ENCODE measurements around the gene ADSS2. TPM values are rescaled to one million over a fixed set of nuclear protein-coding genes. Genes with fewer than 3 reads are reported as not detected.
"Not testable (repeated sequence)": the region's sequence is repeated elsewhere in the genome, so short reads cannot be mapped to it uniquely, and the experiment has no call there.

ADSS2 gene
- total RNA-seq, 2 donors from 2014 or later = 7.9 to 9.6 TPM

GRCh38 chr1:244384066-244384465 is 67.6 kb downstream of the ADSS2 start:
- H3K4me3 ChIP-seq = no peak overlapping the region
- DNase-seq (ENCODE audit: low spot score) = peak; percentile 13
- no peaks in the 10 kb centered on the region for H3K36me3 ChIP-seq
- H3K27me3 ChIP-seq = no peaks in the 10 kb centered on the region
- TF ChIP-seq CTCF (IDR thresholded peaks at IDR 0.05) = no peak
- no peaks in the 10 kb centered on the region for H3K4me1 ChIP-seq
- H3K27ac ChIP-seq = no peak overlapping the region
- no peaks in the 10 kb centered on the region for H3K9me3 ChIP-seq

GRCh38 chr1:244383278-244383884 is 68.3 kb downstream of the ADSS2 start:
- H3K27me3 ChIP-seq = no peaks in the 10 kb centered on the region
- H3K4me3 ChIP-seq = no peak overlapping the region
- no peaks in the 10 kb centered on the region for H3K9me3 ChIP-seq
- no peaks in the 10 kb centered on the region for H3K36me3 ChIP-seq
- no peaks in the 10 kb centered on the region for H3K4me1 ChIP-seq
- no peak overlapping the region for H3K27ac ChIP-seq
- DNase-seq (ENCODE audit: low spot score) = peak; percentile 9
- no peak for TF ChIP-seq CTCF (IDR thresholded peaks at IDR 0.05)

- Histone ChIP-seq H3K27me3 (no peaks in the 10 kb centered on the region), H3K9me3 (no peaks in the 10 kb centered on the region), H3K4me1 (no peaks in the 10 kb centered on the region), H3K4me3 (no peak overlapping the region), H3K27ac (no peak overlapping the region), H3K36me3 (no peaks in the 10 kb centered on the region)
- TF ChIP-seq CTCF (IDR thresholded peaks at IDR 0.05) = no peak
- peak; percentile 5 for DNase-seq (ENCODE audit: low spot score)
Measured at GRCh38 chr1:244381878-244382565, 69.7 kb downstream of the ADSS2 start.

- no peak overlapping the region for H3K27ac ChIP-seq
Measured at GRCh38 chr1:244376126-244376525, 75.6 kb downstream of the ADSS2 start.

GRCh38 chr1:244375051-244375450 is 76.7 kb downstream of the ADSS2 start:
- no peaks in the 10 kb centered on the region for H3K4me1 ChIP-seq
- no peaks in the 10 kb centered on the region for H3K36me3 ChIP-seq
- no peak for TF ChIP-seq CTCF (IDR thresholded peaks at IDR 0.05)

More at GRCh38 chr1:244376126-244376525, 75.6 kb downstream of the ADSS2 start:
- TF ChIP-seq CTCF (IDR thresholded peaks at IDR 0.05) = no peak
- no peaks in the 10 kb centered on the region for H3K4me1 ChIP-seq
- no peak overlapping the region for H3K4me3 ChIP-seq
- no peaks in the 10 kb centered on the region for H3K36me3 ChIP-seq
- no peaks in the 10 kb centered on the region for H3K27me3 ChIP-seq
- DNase-seq (ENCODE audit: low spot score) = no peak
- no peaks in the 10 kb centered on the region for H3K9me3 ChIP-seq

GRCh38 chr1:244374484-244374883 is 77.2 kb downstream of the ADSS2 start:
- H3K4me1 ChIP-seq; H3K27me3 ChIP-seq; H3K36me3 ChIP-seq; H3K27ac ChIP-seq; H3K9me3 ChIP-seq; DNase-seq (ENCODE audit: low spot score); H3K4me3 ChIP-seq: not testable (repeated sequence)

More at GRCh38 chr1:244375051-244375450, 76.7 kb downstream of the ADSS2 start:
- Histone ChIP-seq H3K27ac (no peak overlapping the region), H3K4me3 (no peak overlapping the region), H3K9me3 (no peaks in the 10 kb centered on the region), H3K27me3 (no peaks in the 10 kb centered on the region)
- DNase-seq (ENCODE audit: low spot score) = no peak

Measured in right atrium auricular region (tissue), 2 donors.